ENCODE data around the gene LGALSL. TPM values are rescaled to one million over a fixed set of nuclear protein-coding genes. Genes with fewer than 3 reads are reported as not detected.

Gene LGALSL
- total and polyA plus RNA-seq, 9 of the 15 experiments (the other 6 are each of a cell fraction or from before 2014, with no cell fraction given): 0.04 to 0.29 (median 0.14) TPM; not detected in 3

- H3K27ac ChIP-seq (ENCODE audit: extremely low read depth, low read depth, low read length): no peak overlapping the region
- ChIA-PET POLR2A (no interaction called here), CTCF (ENCODE audit: low intra/inter-chr PET ratio) (no interaction called here)
- H3K9ac ChIP-seq (ENCODE audit: insufficient read depth in 1 of 2, low read depth in 2 of 2, low read length in 2 of 2): no peak overlapping the region
- no peak for ATAC-seq
- intact Hi-C loops (cut with micrococcal nuclease): no loop called here
- H3K4me3 ChIP-seq: no peak overlapping the region
- TF ChIP-seq ZC3H4 (CRISPR knock-in tag; IDR thresholded peaks at IDR 0.05; ENCODE audit: borderline replicate concordance) (no peak), KLF1 (tag; IDR thresholded peaks at IDR 0.05) (no peak), OTX1 (CRISPR knock-in tag; IDR thresholded peaks at IDR 0.05) (no peak), SAP30 (IDR thresholded peaks at IDR 0.05; ENCODE audit: borderline replicate concordance, insufficient read depth, low read depth, low read length, poor library complexity, severe bottlenecking) (no peak), SOX6 (IDR thresholded peaks at IDR 0.05) (no peak), ATF3 (IDR thresholded peaks at IDR 0.05) (no peak), ATF3 (CRISPR knock-in tag; conservative IDR thresholded peaks at IDR 0.05) (no peak), SMARCE1 (IDR thresholded peaks at IDR 0.05) (no peak), MCM3 (IDR thresholded peaks at IDR 0.05) (no peak), ZNF316 (IDR thresholded peaks at IDR 0.05) (no peak)
- TF ChIP-seq, protein P1, sequence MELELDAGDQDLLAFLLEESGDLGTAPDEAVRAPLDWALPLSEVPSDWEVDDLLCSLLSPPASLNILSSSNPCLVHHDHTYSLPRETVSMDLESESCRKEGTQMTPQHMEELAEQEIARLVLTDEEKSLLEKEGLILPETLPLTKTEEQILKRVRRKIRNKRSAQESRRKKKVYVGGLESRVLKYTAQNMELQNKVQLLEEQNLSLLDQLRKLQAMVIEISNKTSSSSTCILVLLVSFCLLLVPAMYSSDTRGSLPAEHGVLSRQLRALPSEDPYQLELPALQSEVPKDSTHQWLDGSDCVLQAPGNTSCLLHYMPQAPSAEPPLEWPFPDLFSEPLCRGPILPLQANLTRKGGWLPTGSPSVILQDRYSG (tag; conservative IDR thresholded peaks at IDR 0.05; ENCODE audit: low read depth): no peak
- DNase-seq (ENCODE audit: extremely low read depth in 1 of 4, low spot score in 3 of 4): no peak
- no peaks in the 10 kb centered on the region for H4K20me1 ChIP-seq (replicated peaks; ENCODE audit: control insufficient read depth, insufficient read depth, low read length)
- no peaks in the 10 kb centered on the region for H3K79me2 ChIP-seq (ENCODE audit: control insufficient read depth, insufficient read depth, low read length)
- in situ Hi-C loops (cut with MboI): no loop called here
- 2% methylated on average over 3 of the region's 3 CpGs for WGBS (ENCODE audit: insufficient coverage, low coverage, missing lambda C conversion rate)
- FAIRE-seq: no peak
- BruUV-seq (replicated peaks): no TSS peak
- no peaks in the 10 kb centered on the region for H3K4me1 ChIP-seq (replicated peaks in 1 of 2; ENCODE audit: control insufficient read depth in 2 of 2, insufficient read depth in 2 of 2, low read length in 2 of 2)
- H3K27me3 ChIP-seq (ENCODE audit: control insufficient read depth in 2 of 2, insufficient read depth in 2 of 2, low read length in 2 of 2): peaks cover 8 to 10% of the 10 kb centered on the region in 2 experiments; a peak in 4 of 5 replicates
- H3K36me3 ChIP-seq (ENCODE audit: control insufficient read depth, insufficient read depth, low read length): no peaks in the 10 kb centered on the region
- no peaks in the 10 kb centered on the region for H3K9me3 ChIP-seq (replicated peaks; ENCODE audit: control insufficient read depth, insufficient read depth, low read depth, low read length)
- no peak overlapping the region for H2AFZ ChIP-seq (ENCODE audit: low read depth, low read length)
- no peaks in the 10 kb centered on the region for H3K9me1 ChIP-seq (ENCODE audit: control insufficient read depth, insufficient read depth, low read length)
- H3K4me2 ChIP-seq (ENCODE audit: insufficient read depth, low read length): no peak overlapping the region
Observed at GRCh38 chr2:64437883-64438282, 16.1 kb upstream of the LGALSL start.

Data from K562 (cell line).